ENCODE data around the gene H1-8. TPM values are rescaled to one million over a fixed set of nuclear protein-coding genes. Genes with fewer than 3 reads are reported as not detected.

Gene H1-8
- total RNA-seq, 2 experiments from 2014 or later = not detected

DNA sequence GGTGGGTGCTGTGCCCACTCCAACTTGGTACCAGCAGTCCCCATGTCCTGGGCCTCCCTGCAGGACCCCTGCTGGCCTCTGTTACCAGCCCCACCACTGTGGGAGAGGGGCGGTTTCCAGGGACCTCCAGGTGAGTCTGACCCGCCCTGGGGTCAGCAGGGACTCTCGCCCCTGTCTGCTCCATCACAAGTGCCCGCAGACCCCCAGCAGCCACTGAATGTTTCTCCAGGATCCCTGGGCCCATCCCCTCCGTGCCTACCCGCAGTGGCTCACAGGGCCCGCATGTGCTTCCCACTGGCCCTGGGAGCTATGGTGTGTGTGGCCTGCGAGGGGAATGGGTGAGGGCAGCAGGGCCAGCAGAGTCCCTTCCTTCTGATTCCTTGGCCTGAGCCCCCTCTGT lies 24.4 kb upstream of the H1-8 start:
- no peaks in the 10 kb centered on the region for H3K36me3 Mint-ChIP-seq (ENCODE audit: low read depth)
- ATAC-seq = no peak
- H3K27me3 Mint-ChIP-seq = no peaks in the 10 kb centered on the region
- DNase-seq = no peak
- ChIA-PET CTCF (no interaction called here), POLR2A (interaction anchor here (0.9 kb wide), 1 partner anchor 11 kb away, joined by 3 read pairs; no protein-coding TSS in a partner anchor)
- no peaks in the 10 kb centered on the region for H3K9me3 Mint-ChIP-seq
- intact Hi-C loops (cut with micrococcal nuclease) = no loop called here
- H3K27ac Mint-ChIP-seq = no peak overlapping the region
- TF ChIP-seq, protein P1, sequence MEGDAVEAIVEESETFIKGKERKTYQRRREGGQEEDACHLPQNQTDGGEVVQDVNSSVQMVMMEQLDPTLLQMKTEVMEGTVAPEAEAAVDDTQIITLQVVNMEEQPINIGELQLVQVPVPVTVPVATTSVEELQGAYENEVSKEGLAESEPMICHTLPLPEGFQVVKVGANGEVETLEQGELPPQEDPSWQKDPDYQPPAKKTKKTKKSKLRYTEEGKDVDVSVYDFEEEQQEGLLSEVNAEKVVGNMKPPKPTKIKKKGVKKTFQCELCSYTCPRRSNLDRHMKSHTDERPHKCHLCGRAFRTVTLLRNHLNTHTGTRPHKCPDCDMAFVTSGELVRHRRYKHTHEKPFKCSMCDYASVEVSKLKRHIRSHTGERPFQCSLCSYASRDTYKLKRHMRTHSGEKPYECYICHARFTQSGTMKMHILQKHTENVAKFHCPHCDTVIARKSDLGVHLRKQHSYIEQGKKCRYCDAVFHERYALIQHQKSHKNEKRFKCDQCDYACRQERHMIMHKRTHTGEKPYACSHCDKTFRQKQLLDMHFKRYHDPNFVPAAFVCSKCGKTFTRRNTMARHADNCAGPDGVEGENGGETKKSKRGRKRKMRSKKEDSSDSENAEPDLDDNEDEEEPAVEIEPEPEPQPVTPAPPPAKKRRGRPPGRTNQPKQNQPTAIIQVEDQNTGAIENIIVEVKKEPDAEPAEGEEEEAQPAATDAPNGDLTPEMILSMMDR (IDR thresholded peaks at IDR 0.05) = no peak
- H3K4me3 Mint-ChIP-seq = no peak overlapping the region
- no peaks in the 10 kb centered on the region for H3K4me1 Mint-ChIP-seq (ENCODE audit: low read depth)

GRCh38 chr3:129519449-129519848 lies 23.5 kb upstream of the H1-8 start:
- POLR2A ChIA-PET = no interaction called here
- Mint-ChIP-seq H3K27ac (no peak overlapping the region), H3K4me3 (no peak overlapping the region), H3K27me3 (no peaks in the 10 kb centered on the region), H3K36me3 (ENCODE audit: low read depth) (no peaks in the 10 kb centered on the region), H3K9me3 (no peaks in the 10 kb centered on the region), H3K4me1 (ENCODE audit: low read depth) (no peaks in the 10 kb centered on the region)
- TF ChIP-seq, protein P1 (IDR thresholded peaks at IDR 0.05) = no peak
- CTCF ChIA-PET = no interaction called here
- ATAC-seq (no peak), DNase-seq (no peak)
- intact Hi-C loops (cut with micrococcal nuclease) = no loop called here

GRCh38 chr3:129519896-129520715 lies 22.9 kb upstream of the H1-8 start:
- CTCF ChIA-PET = no interaction called here
- no peaks in the 10 kb centered on the region for H3K9me3 Mint-ChIP-seq
- no peak overlapping the region for H3K4me3 Mint-ChIP-seq
- DNase-seq (no peak), ATAC-seq (no peak)
- H3K36me3 Mint-ChIP-seq (ENCODE audit: low read depth) = no peaks in the 10 kb centered on the region
- POLR2A ChIA-PET = no interaction called here
- TF ChIP-seq, protein P1 (IDR thresholded peaks at IDR 0.05) = no peak
- no peaks in the 10 kb centered on the region for H3K27me3 Mint-ChIP-seq
- intact Hi-C loops (cut with micrococcal nuclease) = no loop called here
- H3K4me1 Mint-ChIP-seq (ENCODE audit: low read depth) = no peaks in the 10 kb centered on the region
- H3K27ac Mint-ChIP-seq = no peak overlapping the region

GRCh38 chr3:129520960-129521359 lies 22.0 kb upstream of the H1-8 start:
- Mint-ChIP-seq H3K9me3 (no peaks in the 10 kb centered on the region), H3K36me3 (ENCODE audit: low read depth) (no peaks in the 10 kb centered on the region), H3K4me3 (no peak overlapping the region), H3K27me3 (no peaks in the 10 kb centered on the region), H3K4me1 (ENCODE audit: low read depth) (no peaks in the 10 kb centered on the region), H3K27ac (no peak overlapping the region)
- CTCF ChIA-PET = no interaction called here
- ATAC-seq (no peak), DNase-seq (no peak)
- intact Hi-C loops (cut with micrococcal nuclease) = no loop called here
- TF ChIP-seq, protein P1 (IDR thresholded peaks at IDR 0.05) = no peak
- POLR2A ChIA-PET = no interaction called here

- Mint-ChIP-seq H3K4me1 (ENCODE audit: low read depth) (no peaks in the 10 kb centered on the region), H3K9me3 (no peaks in the 10 kb centered on the region), H3K36me3 (ENCODE audit: low read depth) (no peaks in the 10 kb centered on the region), H3K27me3 (no peaks in the 10 kb centered on the region), H3K4me3 (no peak overlapping the region), H3K27ac (no peak overlapping the region)
- DNase-seq (no peak), ATAC-seq (no peak)
- CTCF ChIA-PET = no interaction called here
- TF ChIP-seq, protein P1 (IDR thresholded peaks at IDR 0.05) = no peak
- intact Hi-C loops (cut with micrococcal nuclease) = no loop called here
- POLR2A ChIA-PET = no interaction called here
Observed at GRCh38 chr3:129521611-129522010, 21.4 kb upstream of the H1-8 start.

Data from activated CD8-positive, alpha-beta T cell treated with anti-CD3 and anti-CD28 coated beads for 36 hours (primary cell).